HG02798 (cell line): ENCODE measurements around the gene COPS3.

ENCODE experiments used
- ATAC-seq: cut with Tn5 transposase; IDR thresholded peaks from one replicate; pipeline ENCODE4 v1.9.1; 2021; ENCODE audit warnings: mild to moderate bottlenecking; ENCODE audit not compliant: unreplicated experiment, poor library complexity

COPS3 gene

DNA sequence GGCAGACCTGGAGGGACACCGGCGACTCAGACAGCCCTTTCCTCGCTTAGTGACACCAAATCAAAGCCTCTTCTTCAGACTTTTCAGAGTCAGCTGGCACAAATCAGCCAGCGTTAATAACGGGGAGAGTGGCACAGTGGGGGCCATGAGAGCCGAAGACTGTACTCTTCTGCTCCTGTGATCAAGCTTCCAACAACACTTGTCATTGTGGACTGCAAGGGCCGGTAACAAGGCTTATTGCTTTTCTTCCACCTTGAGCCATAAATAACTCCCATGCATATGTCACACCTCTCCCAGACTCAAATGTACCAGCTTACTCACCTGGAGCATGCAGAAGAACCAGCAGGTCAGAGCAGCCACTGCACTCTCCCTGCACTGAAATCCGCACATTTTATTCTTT lies 56.9 kb downstream of the COPS3 start:
- ATAC-seq: no peak

DNA sequence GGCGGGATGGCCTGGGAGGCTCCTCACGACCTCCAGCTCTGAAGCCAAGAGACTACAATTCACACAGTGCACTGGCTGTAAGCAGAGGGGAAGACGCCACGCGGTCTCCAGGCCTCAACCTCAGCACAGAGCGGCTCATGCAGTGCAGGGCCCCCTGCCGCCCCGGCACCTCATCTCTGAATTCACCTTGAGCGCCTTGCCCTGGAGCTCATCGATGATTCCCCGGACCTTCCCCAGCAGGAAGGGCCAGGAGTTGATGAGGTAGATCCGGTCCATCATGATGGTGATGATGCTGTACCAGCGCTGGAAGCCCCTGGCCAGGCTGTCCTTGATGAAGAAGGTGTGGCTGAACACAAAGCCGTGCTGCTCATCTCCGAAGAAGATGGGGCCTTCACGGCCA lies 57.3 kb downstream of the COPS3 start:
- ATAC-seq: no peak

DNA sequence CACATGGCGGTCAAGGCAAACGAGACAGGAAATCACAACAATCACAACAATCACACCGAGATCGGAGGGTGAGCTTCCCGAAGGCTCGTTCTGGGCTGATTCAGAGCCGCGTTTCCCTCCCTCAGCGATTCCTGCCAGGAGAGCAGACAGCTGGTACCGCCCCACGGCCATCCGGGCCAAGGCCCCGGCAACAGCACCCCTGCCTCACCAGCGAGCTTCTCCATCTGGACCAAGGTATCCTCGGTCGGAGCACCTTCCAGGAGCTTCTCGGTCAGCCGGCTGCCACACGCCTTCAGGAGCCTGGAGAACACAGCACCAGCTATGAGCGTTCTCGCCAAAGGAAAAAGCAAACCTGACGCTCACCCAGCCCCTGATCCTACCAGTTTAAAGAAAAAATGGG lies 59.7 kb downstream of the COPS3 start:
- ATAC-seq: no peak

DNA sequence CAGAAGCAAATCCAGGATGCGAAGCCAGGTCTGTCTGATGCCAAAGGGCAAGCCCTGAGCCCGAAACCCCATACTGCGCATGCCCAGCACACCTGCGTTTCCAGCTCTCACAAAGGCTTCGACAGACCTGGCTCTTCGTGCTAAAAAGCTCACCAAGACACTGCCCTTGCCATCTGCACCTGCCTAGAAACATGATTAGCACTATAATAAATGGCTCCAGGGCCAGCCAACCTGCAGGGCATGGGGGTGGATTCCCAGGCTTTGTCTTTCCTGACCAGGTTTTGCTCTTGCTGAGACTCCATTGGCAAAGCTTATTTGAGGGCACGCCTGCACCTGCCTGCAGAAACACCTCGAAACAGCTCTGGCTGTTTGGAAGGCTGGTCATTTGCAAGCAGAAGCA lies 60.5 kb downstream of the COPS3 start:
- no peak for ATAC-seq

DNA sequence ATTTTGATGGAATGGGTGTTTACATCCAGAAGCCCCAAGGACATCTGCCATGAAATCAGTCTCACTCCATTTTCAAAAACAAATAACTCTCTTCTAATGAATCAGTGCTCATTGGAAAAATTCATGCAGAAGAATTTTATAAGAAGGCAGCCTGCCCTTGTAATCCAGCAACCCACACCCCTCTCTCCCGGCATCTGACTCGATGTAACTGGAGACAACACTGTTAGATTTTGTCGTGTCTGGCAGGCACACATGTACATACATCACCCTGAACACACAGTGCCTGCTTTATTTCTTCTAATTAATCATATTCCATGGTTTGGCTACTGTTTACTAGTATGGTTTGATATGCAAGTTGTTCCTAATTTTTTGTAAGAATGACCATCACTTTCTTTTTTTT lies 63.1 kb downstream of the COPS3 start:
- no peak for ATAC-seq

DNA sequence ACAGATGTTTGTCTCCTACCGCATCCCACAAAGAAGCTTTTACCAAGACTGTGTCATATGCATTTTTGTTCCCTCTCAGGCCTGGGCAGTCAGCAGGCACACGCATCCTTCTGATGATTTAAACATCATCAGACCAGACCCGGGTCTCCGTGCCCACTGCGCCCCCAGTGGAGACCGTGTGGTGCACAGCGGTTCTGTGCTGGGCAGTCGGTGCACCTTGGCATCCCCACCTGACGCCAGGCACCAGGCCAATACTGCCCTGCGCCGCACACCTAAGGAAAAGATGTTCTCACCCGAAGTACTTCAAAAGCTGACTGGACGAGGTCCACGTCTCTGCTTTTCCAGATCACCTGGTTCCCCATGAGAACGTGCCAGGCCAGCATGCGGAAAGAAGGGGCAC lies 64.3 kb downstream of the COPS3 start:
- no peak for ATAC-seq

DNA sequence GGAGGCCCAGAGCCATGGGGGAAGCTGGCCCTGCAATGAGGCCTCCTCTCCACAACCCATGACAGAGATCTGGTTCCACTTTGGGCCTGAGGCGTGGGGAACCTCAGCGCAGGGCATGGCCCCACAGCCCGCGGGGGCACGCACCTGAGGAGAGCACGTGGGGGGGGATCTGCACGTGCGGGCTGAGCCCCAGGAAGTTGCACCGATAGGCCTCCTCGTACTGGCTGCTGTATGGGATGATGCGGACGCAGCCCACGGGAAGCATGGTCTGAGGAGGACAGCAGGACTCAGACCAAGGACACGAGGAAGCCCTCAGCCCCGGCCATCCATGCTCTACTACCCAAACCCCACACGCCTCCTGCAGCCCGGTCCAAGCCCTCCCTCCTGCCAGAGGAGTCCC lies 64.8 kb downstream of the COPS3 start:
- ATAC-seq: no peak

DNA sequence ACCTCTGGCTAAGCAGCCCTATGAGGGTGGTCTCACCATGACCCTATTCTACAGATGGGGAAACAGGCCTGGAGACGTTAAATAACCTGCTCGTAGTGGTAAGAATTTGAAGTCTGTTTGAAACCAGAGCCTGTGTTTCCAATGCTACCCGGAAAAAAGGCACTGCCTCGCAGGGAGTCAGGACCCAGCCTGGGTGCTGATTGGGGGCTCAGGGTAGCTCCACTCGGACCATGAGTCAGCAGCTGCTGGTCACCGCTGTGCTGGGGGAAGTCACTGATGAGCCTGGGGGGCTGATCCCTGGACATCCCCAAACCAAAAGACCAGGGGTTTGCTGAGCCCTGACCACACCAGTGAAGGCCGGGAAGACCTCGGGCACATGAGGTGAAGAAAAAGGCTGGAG lies 65.5 kb downstream of the COPS3 start:
- ATAC-seq: no peak

DNA sequence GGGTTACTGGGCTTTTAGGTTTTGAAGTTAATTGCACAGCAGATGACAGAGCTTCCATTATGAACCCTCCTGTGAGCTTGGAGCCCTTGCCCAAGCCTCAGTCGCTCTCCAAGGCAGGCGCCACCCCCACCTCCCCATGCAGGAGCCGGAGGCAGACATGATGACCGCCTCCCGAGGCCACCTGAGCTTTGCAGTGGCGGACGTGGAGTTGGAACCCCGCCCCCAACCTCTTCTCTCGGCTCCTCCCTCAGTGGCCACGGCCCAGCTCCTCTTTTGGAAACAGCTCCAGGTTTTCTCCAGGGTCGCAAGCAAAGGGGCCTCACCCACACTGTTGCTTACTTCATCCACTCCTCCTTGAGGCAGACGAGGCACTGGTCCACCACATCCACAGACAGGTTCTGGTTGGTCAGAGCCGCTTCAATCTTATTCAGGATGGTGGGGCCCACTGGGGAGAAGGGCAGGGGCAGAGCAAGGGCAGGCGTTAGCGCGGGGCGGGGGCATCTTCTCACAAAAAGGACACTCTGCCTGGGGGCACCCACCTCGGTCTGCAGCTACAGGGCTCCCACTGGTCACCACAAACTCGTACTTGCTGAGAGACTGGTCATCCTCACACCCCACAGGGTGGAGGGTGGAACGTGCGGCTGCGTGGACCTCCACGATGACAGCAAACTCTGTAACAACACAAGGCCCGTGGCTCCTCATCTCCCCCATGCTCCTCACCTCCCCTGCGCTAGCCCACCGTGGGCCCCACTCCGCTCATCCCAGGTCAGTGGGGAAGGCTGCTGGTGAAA lies 66.2 kb downstream of the COPS3 start:
- ATAC-seq: no peak

DNA sequence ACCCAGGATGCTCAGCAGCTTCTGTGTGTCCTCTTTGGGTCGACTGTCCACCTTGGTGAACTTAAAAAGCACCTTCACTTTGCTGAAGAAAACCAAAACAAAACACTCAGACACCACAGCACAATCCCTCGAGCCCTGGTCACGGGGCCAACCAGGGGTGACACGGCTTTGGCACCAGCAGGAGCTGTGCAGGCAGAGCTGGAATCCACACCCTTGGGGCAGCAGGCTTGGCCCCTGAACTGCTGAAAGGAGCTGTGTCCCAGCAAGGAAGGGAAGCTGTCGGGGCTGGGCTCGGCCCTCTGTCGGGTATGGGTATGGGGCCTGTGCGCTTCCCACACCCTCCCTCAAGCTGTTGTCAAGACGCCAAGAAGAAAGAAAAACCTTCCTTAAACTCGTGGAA lies 67.3 kb downstream of the COPS3 start:
- ATAC-seq: no peak

DNA sequence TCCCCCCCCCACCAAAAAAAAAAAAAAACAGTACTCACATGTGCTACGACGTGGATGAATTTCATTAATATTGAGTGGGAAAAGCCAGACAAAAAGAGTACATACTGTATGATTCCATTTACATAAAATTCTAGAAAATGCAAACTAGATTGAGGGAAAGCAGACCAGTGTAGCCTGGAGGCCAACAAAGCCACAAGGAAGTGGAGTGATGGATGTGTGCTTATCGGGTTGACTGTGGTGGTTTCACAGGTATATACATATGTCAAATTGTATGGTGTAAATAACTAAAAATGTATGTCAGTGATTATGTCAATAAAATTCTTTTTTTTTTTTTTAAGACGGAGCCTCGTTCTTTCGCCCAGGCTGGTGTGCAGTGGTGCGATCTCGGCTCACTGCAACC lies 73.0 kb downstream of the COPS3 start:
- no peak for ATAC-seq

DNA sequence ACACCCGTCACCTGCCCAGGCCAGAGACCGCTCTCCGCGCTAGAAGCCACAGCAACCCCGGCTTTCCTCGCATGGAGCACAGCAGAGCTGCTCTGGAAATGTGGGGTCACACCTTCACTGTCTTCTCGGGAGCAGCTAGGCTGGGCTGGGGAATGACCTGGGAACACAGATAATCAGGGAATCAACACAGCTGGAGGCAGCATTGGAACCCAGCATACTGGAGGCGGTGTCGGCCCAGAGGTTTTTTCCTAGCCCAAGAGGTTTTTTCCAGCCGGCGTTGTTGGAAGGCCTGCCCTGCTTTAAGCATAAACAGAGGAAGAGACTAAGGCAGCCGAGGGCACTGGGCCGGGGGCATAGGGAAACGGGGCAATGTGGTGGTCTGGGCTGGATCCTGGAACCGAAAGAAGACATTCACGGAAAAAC lies 74.1 kb downstream of the COPS3 start:
- no peak for ATAC-seq

DNA sequence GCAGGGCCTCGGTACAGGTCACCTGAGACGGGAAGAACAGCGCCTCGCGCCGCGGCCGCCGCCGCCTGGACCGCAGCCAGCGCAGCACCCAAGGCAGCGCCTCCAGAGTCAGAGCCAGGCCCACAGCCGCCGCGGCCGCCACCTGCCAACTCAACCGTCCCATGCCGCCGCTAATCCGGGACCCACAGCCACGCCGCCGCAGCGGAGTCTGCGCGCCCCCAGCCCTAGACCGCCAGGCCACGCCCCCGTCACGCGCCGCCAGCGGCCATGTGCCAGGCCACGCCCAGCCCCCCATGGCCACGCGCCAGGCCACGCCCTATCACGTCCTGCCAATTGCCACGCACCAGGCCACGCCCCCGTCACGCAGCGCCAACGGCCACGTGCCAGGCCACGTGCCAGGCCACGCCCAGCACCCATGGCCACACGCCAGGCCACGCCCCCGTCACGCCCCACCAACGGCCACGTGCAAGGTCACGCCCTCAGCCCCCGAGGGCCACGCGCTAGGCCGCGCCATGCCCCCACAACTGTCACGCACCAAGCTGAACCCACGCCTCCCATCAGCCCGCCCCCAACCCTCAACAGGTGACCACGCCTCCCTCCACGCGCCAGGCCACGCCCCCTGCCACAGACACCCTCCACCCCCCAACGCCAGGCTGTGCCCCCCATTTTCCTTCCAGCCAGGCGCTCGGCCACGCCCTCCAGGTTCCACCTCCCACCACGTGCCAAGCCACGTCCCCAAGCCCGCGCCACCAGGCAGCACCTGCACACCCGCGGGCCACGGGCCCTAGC lies 74.7 kb downstream of the COPS3 start, which contains the start of gene PLD6:
TSS of gene PLD6 (minus strand) at position 210 of the 789 bp plus-strand sequence. CDS start at position 163, 47 bp downstream.
- ATAC-seq: peak; percentile 72

DNA sequence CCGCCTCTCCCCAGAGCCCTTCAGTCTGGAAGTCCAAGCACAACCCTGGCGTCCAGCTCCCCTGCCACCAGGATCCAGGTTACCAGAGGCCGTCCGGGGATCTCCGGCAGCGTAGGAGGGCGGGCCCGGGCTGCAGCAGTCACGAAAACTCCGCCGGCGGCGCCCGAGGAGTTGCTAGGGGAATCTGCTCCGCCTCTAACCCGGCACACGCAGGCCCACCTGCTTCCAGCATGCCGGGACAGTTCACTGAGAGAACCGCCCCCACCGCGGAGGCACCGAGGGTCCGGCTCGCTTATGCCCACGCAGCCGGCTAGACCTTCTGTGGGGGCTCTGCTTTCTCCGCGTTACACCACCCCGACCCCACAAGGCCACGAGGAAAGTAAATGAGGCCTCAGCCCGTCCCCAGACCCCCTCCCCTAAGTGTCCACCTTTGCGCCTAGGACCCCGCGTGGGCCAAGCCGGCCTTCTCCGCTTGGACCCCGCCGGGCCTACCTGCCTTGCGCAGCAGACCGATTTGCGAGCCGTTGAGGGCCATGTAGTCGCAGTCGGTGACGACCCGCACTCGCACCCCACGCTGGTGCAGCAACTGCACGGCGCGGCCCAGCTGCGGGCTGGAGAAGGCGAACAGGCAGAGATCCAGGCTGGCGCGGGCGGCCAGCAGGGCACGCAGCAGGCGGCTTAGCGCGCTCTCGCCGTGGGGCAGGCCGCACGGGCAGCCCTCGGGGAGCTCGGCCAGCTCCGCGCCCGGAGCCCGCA lies 75.5 kb downstream of the COPS3 start:
- peak; percentile 43 for ATAC-seq

DNA sequence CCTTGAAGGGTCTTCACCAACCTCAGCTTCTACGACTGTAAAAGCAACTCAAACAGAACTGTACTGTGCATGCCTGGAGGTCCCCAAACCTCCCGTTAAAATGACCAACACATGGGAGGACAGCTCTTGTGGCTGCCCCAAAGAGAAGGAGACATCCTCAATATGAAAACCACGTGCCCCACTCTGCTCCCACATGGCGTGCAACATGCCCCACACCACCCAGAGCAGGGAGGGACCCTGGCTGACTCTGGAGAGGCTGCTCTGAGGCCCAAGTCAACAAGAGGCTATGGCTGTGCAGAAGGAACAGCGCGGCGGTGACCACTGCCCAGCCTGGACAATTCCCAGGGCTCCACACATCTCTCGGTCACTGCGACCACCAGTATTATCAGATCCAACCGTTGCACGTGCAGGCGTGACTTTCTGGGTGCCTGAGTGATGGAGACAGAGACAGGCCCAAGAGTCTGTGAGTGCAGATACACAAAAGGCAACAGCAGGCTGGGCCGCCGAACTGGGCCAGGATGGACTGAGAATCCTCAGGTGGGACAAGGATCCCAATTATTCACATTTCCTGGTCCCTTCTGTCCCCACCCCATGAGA lies 76.3 kb downstream of the COPS3 start:
- ATAC-seq: no peak

DNA sequence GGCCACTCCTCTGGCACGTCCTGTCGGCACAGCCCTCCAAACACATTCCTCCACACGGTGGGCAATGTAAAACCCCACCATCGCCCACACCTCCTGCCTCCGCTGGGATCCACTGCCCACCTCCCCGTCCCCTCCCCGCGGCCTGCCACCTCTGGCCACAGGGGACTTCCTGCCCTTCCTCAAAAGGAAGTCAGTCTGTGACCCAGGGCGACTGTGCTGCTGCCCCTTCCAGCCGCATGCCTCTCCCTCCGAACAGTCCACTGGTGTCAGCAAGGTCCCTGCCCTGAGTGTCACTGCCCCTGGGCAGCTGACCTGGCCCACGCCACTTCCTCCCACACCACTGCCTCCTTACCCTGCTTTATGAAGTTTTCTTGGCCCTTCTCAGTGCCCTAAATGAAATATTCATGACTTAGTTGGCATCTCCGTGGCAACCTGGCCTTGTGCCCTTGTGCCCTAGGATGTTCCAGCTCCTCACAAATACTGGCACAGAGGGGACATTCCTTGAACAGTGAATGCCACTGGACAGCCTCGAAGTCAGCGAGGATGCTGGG lies 76.9 kb downstream of the COPS3 start:
- no peak for ATAC-seq

DNA sequence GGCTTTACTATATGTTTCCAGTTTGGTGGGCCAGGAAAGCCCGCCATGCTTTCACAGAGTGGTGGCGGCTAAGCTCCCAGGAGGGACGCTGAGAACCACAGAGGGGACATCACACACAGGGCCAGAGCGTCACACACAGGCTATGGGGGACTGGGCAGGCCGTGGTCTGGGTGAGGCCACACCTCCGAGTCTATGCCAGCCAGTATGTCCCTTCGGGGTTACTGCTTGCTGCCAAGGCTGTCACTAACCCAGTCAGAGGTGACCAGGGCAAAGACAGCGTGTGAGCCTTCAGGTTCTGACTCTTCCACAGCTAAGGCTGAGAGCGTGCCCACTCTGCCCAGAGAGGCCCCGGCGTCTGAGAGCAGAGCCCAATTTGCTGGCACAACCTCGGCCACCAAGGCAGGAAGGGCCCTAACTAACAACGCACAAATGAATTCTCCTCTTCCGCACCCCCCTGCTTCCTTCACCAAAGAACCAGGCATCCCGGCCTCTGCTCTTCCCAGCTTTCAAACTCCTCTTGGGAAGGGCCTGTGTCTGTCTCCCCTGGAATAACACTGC lies 77.8 kb downstream of the COPS3 start:
- ATAC-seq: no peak

DNA sequence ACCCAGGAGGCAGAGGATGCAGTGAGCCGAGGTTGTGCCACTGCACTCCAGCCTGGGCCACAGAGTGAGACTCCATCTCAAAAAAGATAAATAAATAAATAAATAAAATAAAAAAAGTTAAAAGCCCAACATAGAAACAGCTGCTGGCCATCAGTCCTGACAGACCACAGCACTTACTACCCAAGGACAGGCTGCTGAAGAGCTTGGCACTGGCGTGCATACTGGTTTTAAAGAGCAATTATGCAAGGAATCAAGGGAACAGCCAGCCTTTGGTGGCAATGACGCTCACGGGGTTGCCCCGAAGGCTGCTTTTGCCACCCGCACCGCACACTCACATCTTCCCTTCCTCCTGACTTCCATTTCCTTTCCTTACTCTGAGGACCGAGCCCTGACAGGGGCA lies 79.1 kb downstream of the COPS3 start:
- no peak for ATAC-seq

DNA sequence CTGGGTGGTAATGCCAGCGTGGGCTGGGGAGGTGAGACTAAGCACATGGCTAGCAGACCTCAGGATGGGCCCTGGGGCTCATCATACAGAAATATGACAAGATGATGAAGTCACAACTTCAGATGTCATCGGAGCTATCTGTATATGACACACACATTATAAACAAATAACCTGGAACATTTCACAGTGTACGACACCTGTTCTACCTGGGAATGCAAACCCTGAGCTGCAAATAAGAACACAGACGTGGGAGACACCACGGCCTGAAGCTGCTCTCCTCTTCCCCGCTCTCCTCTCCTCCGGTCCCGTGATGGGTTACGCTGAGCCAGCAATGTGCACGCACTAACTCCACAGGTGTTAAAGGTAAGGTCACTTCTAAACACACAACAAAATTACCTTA lies 79.8 kb downstream of the COPS3 start:
- ATAC-seq: no peak

DNA sequence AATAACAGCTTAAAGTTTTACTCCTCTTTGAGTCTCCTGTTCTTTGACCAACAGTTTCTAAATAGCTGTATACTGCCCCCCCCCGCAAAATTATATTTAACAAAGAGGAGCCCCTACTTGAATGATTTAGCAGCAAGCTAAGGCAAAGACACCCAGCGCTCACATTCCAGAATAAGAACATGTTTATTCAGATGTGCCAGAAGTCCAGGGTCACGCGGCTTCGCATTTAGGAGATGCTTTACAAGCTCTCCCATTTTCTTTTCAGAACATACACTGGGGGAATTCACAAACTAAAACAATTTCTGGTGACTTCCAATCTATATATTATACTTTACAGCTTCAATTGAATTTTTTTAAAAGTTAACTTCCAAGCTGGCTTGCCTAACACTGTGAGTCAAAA lies 80.2 kb downstream of the COPS3 start:
- no peak for ATAC-seq
